ENCODE results near the gene UMODL1. TPM values are rescaled to one million over a fixed set of nuclear protein-coding genes. Genes with fewer than 3 reads are reported as not detected.
A peak's percentile ranks its signal among the peaks of the same experiment; 100 is the strongest.

Gene UMODL1
- total and polyA plus RNA-seq, 2 of the 13 experiments (the other 11 are each of a cell fraction or from before 2014, with no cell fraction given): not detected

- H3K9ac ChIP-seq (ENCODE audit: insufficient read depth, low read depth, low read length): no peak overlapping the region
- WGBS (ENCODE audit: low lambda C conversion rate): no CpG with 5 or more reads among the region's 4 CpGs
- no peak for FAIRE-seq
- CTCF ChIA-PET (ENCODE audit: low intra/inter-chr PET ratio, low total read pairs): no interaction called here
- H3K9me3 ChIP-seq (ENCODE audit: low read length): no peaks in the 10 kb centered on the region
- intact Hi-C loops (cut with micrococcal nuclease; ENCODE audit: unreplicated experiment): no loop called here
- TF ChIP-seq ZMYM3 (CRISPR knock-in tag; IDR thresholded peaks at IDR 0.05): 0 out of 2 replicates have a peak, but pooled peaks have one; percentile 14
- no peak for TF ChIP-seq ATF6 (CRISPR knock-in tag; conservative IDR thresholded peaks at IDR 0.05)
- no peak for TF ChIP-seq ZNF768 (CRISPR knock-in tag; IDR thresholded peaks at IDR 0.05)
- TF ChIP-seq ELF1 (CRISPR knock-in tag; IDR thresholded peaks at IDR 0.05): no peak
- TF ChIP-seq CBX1 (IDR thresholded peaks at IDR 0.05; ENCODE audit: low read depth): no peak
- no peak overlapping the region for H3K4me2 ChIP-seq (ENCODE audit: low read depth, low read length)
- H3K27ac ChIP-seq (ENCODE audit: extremely low read length, insufficient read depth, low read length): no peak overlapping the region
- peaks cover 0 to 31% of the 10 kb centered on the region in 2 experiments; a peak in 2 of 5 replicates for H3K27me3 ChIP-seq (ENCODE audit: control insufficient read depth in 1 of 2, insufficient read depth in 2 of 2, low read length in 2 of 2)
- no peak for ATAC-seq
- no TSS peak for BruUV-seq (replicated peaks)
- in situ Hi-C loops (cut with HindIII; ENCODE audit: extremely low pct_ligation_motif_present, low pct_unique_long_range_greater_than_20kb): loop anchor here (25.0 kb wide), 1 partner anchor 509 kb away; no protein-coding TSS in a partner anchor
- H3K79me2 ChIP-seq (ENCODE audit: insufficient read depth, low read length): no peaks in the 10 kb centered on the region
- peaks cover 72% of the 10 kb centered on the region for H3K4me1 ChIP-seq (ENCODE audit: insufficient read depth, low read length)
- H3K4me3 ChIP-seq (replicated peaks in 1 of 3; ENCODE audit: insufficient read depth in 1 of 3, low read depth in 2 of 3, low read length in 3 of 3): no peak overlapping the region
- no peak overlapping the region for H2AFZ ChIP-seq (ENCODE audit: low read length)
- H4K20me1 ChIP-seq (ENCODE audit: insufficient read depth, low read length): no peaks in the 10 kb centered on the region
- no peak for DNase-seq (ENCODE audit: low spot score)
- no peaks in the 10 kb centered on the region for H3K36me3 ChIP-seq (replicated peaks in 1 of 2; ENCODE audit: control insufficient read depth in 1 of 2, insufficient read depth in 2 of 2, low read length in 2 of 2)
- POLR2A ChIA-PET: no interaction called here
Measured at GRCh38 chr21:42121794-42122193, 50.7 kb downstream of the UMODL1 start.

- in situ Hi-C loops (cut with HindIII; ENCODE audit: extremely low pct_ligation_motif_present, low pct_unique_long_range_greater_than_20kb): loop anchor here (25.0 kb wide), 1 partner anchor 510 kb away; no protein-coding TSS in a partner anchor
- Histone ChIP-seq H3K4me1 (ENCODE audit: insufficient read depth, low read length) (peaks cover 68% of the 10 kb centered on the region), H2AFZ (ENCODE audit: low read length) (no peak overlapping the region), H3K4me3 (replicated peaks in 1 of 3; ENCODE audit: insufficient read depth in 1 of 3, low read depth in 2 of 3, low read length in 3 of 3) (no peak overlapping the region), H3K9me3 (ENCODE audit: low read length) (no peaks in the 10 kb centered on the region), H3K27ac (ENCODE audit: extremely low read length, insufficient read depth, low read length) (no peak overlapping the region), H3K4me2 (ENCODE audit: low read depth, low read length) (0 out of 2 replicates have a peak overlapping the region, but pooled peaks have one; percentile 30), H3K36me3 (replicated peaks in 1 of 2; ENCODE audit: control insufficient read depth in 1 of 2, insufficient read depth in 2 of 2, low read length in 2 of 2) (no peaks in the 10 kb centered on the region), H3K27me3 (ENCODE audit: control insufficient read depth in 1 of 2, insufficient read depth in 2 of 2, low read length in 2 of 2) (peaks cover 0 to 31% of the 10 kb centered on the region in 2 experiments; a peak in 2 of 5 replicates), H4K20me1 (ENCODE audit: insufficient read depth, low read length) (no peaks in the 10 kb centered on the region), H3K9ac (ENCODE audit: insufficient read depth, low read depth, low read length) (no peak overlapping the region), H3K79me2 (ENCODE audit: insufficient read depth, low read length) (no peaks in the 10 kb centered on the region)
- intact Hi-C loops (cut with micrococcal nuclease; ENCODE audit: unreplicated experiment): no loop called here
- no peak for FAIRE-seq
- TF ChIP-seq MNT (IDR thresholded peaks at IDR 0.05) (peak; percentile 90), PREB (CRISPR knock-in tag; IDR thresholded peaks at IDR 0.05) (no peak), ZNF574 (CRISPR knock-in tag; IDR thresholded peaks at IDR 0.05) (no peak), ZNF317 (CRISPR knock-in tag; IDR thresholded peaks at IDR 0.05) (no peak), MAX (IDR thresholded peaks at IDR 0.05) (no peak)
- POLR2A ChIA-PET: no interaction called here
- CTCF ChIA-PET (ENCODE audit: low intra/inter-chr PET ratio, low total read pairs): no interaction called here
- WGBS (ENCODE audit: low lambda C conversion rate): 80% methylated on average over 13 of the region's 13 CpGs
- no peak for DNase-seq (ENCODE audit: low spot score)
- BruUV-seq (replicated peaks): no TSS peak
- ATAC-seq: no peak
Measured at GRCh38 chr21:42122398-42122797, 51.3 kb downstream of the UMODL1 start.
